ENCODE results near the gene PSME2. TPM values are rescaled to one million over a fixed set of nuclear protein-coding genes. Genes with fewer than 3 reads are reported as not detected.
A peak's percentile ranks its signal among the peaks of the same experiment; 100 is the strongest.

PSME2 gene
- total and polyA plus RNA-seq, 9 of the 15 experiments (the other 6 are each of a cell fraction or from before 2014, with no cell fraction given), result 111 to 579 (median 159) TPM

GRCh38 chr14:24133735-24134134, 12.7 kb downstream of the PSME2 start:
- CTCF ChIA-PET (ENCODE audit: low intra/inter-chr PET ratio), result no interaction called here
- in situ Hi-C loops (cut with MboI), result no loop called here
- peaks cover 15% of the 10 kb centered on the region for H3K36me3 ChIP-seq (ENCODE audit: control insufficient read depth, insufficient read depth, low read length)
- H3K4me1 ChIP-seq (replicated peaks in 1 of 2; ENCODE audit: control insufficient read depth in 2 of 2, insufficient read depth in 2 of 2, low read length in 2 of 2), result peaks cover 7 to 29% of the 10 kb centered on the region in 2 experiments; a peak in 4 of 5 replicates
- no peak for TF ChIP-seq FOXJ3 (CRISPR knock-in tag; IDR thresholded peaks at IDR 0.05)
- 0 out of 4 replicates have a peak, but pooled peaks of 1 of the 2 experiments have one; percentile 23 for TF ChIP-seq KDM1A (IDR thresholded peaks at IDR 0.05)
- H3K4me3 ChIP-seq, result no peak overlapping the region
- no TSS peak for BruUV-seq (replicated peaks)
- no peak overlapping the region for H3K9ac ChIP-seq (ENCODE audit: insufficient read depth in 1 of 2, low read depth in 2 of 2, low read length in 2 of 2)
- H3K9me3 ChIP-seq (replicated peaks; ENCODE audit: control insufficient read depth, insufficient read depth, low read depth, low read length), result no peaks in the 10 kb centered on the region
- no peaks in the 10 kb centered on the region; the same call in 1 of the 2 replicates for H4K20me1 ChIP-seq (replicated peaks; ENCODE audit: control insufficient read depth, insufficient read depth, low read length)
- peaks cover 4% of the 10 kb centered on the region; the same call in 2 of the 3 replicates for H3K79me2 ChIP-seq (ENCODE audit: control insufficient read depth, insufficient read depth, low read length)
- H3K27me3 ChIP-seq (ENCODE audit: control insufficient read depth in 2 of 2, insufficient read depth in 2 of 2, low read length in 2 of 2), result no peaks in the 10 kb centered on the region
- intact Hi-C loops (cut with micrococcal nuclease), result no loop called here
- no peak for DNase-seq (ENCODE audit: extremely low read depth in 1 of 4, low spot score in 3 of 4)
- no peak overlapping the region for H3K4me2 ChIP-seq (ENCODE audit: insufficient read depth, low read length)
- ATAC-seq, result no peak
- POLR2A ChIA-PET, result interaction anchor here (0.7 kb wide), 1 partner anchor 1112 kb away, joined by 3 read pairs; no protein-coding TSS in a partner anchor
- FAIRE-seq, result no peak
- 90% methylated on average over 1 of the region's 1 CpG for WGBS (ENCODE audit: insufficient coverage, low coverage, missing lambda C conversion rate)
- H2AFZ ChIP-seq (ENCODE audit: low read depth, low read length), result no peak overlapping the region
- no peaks in the 10 kb centered on the region for H3K9me1 ChIP-seq (ENCODE audit: control insufficient read depth, insufficient read depth, low read length)
- H3K27ac ChIP-seq (ENCODE audit: extremely low read depth, low read depth, low read length), result no peak overlapping the region

GRCh38 chr14:24132976-24133375, 13.4 kb downstream of the PSME2 start:
- FAIRE-seq, result no peak
- no peaks in the 10 kb centered on the region for H4K20me1 ChIP-seq (replicated peaks; ENCODE audit: control insufficient read depth, insufficient read depth, low read length)
- peaks cover 8% of the 10 kb centered on the region for H3K36me3 ChIP-seq (ENCODE audit: control insufficient read depth, insufficient read depth, low read length)
- no peaks in the 10 kb centered on the region for H3K9me1 ChIP-seq (ENCODE audit: control insufficient read depth, insufficient read depth, low read length)
- intact Hi-C loops (cut with micrococcal nuclease), result no loop called here
- no peak overlapping the region for H3K27ac ChIP-seq (ENCODE audit: extremely low read depth, low read depth, low read length)
- H3K79me2 ChIP-seq (ENCODE audit: control insufficient read depth, insufficient read depth, low read length), result peaks cover 4% of the 10 kb centered on the region; the same call in 2 of the 3 replicates
- no peak overlapping the region for H3K4me3 ChIP-seq
- WGBS (ENCODE audit: insufficient coverage, low coverage, missing lambda C conversion rate), result 100% methylated on average over 2 of the region's 2 CpGs
- no peaks in the 10 kb centered on the region for H3K9me3 ChIP-seq (replicated peaks; ENCODE audit: control insufficient read depth, insufficient read depth, low read depth, low read length)
- no peak overlapping the region for H3K4me2 ChIP-seq (ENCODE audit: insufficient read depth, low read length)
- BruUV-seq (replicated peaks), result no TSS peak
- no peaks in the 10 kb centered on the region for H3K27me3 ChIP-seq (ENCODE audit: control insufficient read depth in 2 of 2, insufficient read depth in 2 of 2, low read length in 2 of 2)
- peaks cover 7 to 29% of the 10 kb centered on the region in 2 experiments; a peak in 4 of 5 replicates for H3K4me1 ChIP-seq (replicated peaks in 1 of 2; ENCODE audit: control insufficient read depth in 2 of 2, insufficient read depth in 2 of 2, low read length in 2 of 2)
- no peak overlapping the region for H3K9ac ChIP-seq (ENCODE audit: insufficient read depth in 1 of 2, low read depth in 2 of 2, low read length in 2 of 2)
- no peak overlapping the region for H2AFZ ChIP-seq (ENCODE audit: low read depth, low read length)
- ChIA-PET POLR2A (interaction anchor here (0.6 to 0.7 kb wide), 4 partner anchors 29 to 1111 kb away, joined by 3 to 4 read pairs (median 4); no protein-coding TSS in a partner anchor), CTCF (ENCODE audit: low intra/inter-chr PET ratio) (no interaction called here)
- ATAC-seq, result no peak
- in situ Hi-C loops (cut with MboI), result no loop called here
- DNase-seq (ENCODE audit: extremely low read depth in 1 of 4, low spot score in 3 of 4), result no peak
- no peak for TF ChIP-seq SIN3B (IDR thresholded peaks at IDR 0.05; ENCODE audit: low read depth)
- no peak for TF ChIP-seq CUX1 (CRISPR knock-in tag; IDR thresholded peaks at IDR 0.05)
- TF ChIP-seq PTRF (tag; IDR thresholded peaks at IDR 0.05), result no peak
- TF ChIP-seq HCFC1 (IDR thresholded peaks at IDR 0.05; ENCODE audit: low read depth, low read length), result no peak
- TF ChIP-seq MYC (IDR thresholded peaks at IDR 0.05; ENCODE audit: low read depth, low read length), result no peak
- TF ChIP-seq MYC (CRISPR knock-in tag; IDR thresholded peaks at IDR 0.05; ENCODE audit: borderline replicate concordance, low read depth), result no peak
- no peak for TF ChIP-seq MAX (CRISPR knock-in tag; IDR thresholded peaks at IDR 0.05)
- TF ChIP-seq ZNF3 (CRISPR knock-in tag; IDR thresholded peaks at IDR 0.05), result no peak

All from K562 (cell line).